ENCODE results near the gene RYR1. TPM values are rescaled to one million over a fixed set of nuclear protein-coding genes. Genes with fewer than 3 reads are reported as not detected.

Gene RYR1
- total and polyA plus RNA-seq, 2 of the 8 experiments (the other 6 are each of a cell fraction or from before 2014, with no cell fraction given): 5.8 to 11.8 TPM

DNA sequence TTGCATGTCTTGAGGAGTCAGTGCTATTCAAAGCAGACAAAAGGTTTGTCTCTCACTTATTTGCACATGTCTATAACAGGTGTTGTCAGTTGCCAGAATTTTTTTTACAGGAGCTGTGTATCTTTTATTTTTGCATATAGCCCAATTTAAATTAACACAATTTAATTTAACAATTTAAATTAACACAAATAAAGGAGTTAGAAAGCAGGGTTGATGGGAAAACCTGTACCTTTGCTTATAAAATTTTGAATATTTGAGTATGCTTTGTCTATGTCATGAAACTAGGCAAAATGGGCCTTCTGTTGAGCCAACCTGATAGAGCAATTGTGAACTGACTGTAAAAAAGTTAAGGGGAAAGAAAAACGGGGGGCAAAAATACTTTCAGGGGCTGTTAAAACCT, 106.3 kb downstream of the RYR1 start:
- Histone ChIP-seq H3K56ac (replicated peaks; ENCODE audit: insufficient read length, low read depth, low read length) (no peak overlapping the region), H4K20me1 (replicated peaks in 1 of 2; ENCODE audit: control insufficient read depth in 1 of 2, insufficient read depth in 2 of 2, low read length in 2 of 2) (peaks cover 0 to 2% of the 10 kb centered on the region in 2 experiments), H3K23me2 (ENCODE audit: low read depth, low read length) (no peaks in the 10 kb centered on the region; the same call in 1 of the 2 replicates), H2BK5ac (ENCODE audit: low read depth, low read length) (no peak overlapping the region), H2BK120ac (replicated peaks; ENCODE audit: low read depth, low read length) (no peak overlapping the region), H3K4me1 (replicated peaks in 1 of 4; ENCODE audit: control insufficient read depth in 3 of 4, insufficient read depth in 4 of 4, low read length in 3 of 4) (no peaks in the 10 kb centered on the region), H4K8ac (ENCODE audit: extremely low read depth, insufficient read depth, low read length) (no peak overlapping the region), H3K4ac (replicated peaks; ENCODE audit: insufficient read length, low read depth, low read length) (no peak overlapping the region), H3K9me3 (ENCODE audit: insufficient read depth in 2 of 2, low read depth in 1 of 2, low read length in 1 of 2) (peaks cover 10 to 11% of the 10 kb centered on the region in 2 experiments), H3K79me2 (ENCODE audit: control insufficient read depth in 1 of 2, insufficient read depth in 2 of 2, low read length in 2 of 2) (no peaks in the 10 kb centered on the region), H2BK20ac (ENCODE audit: low read length) (no peak overlapping the region), H4K91ac (replicated peaks; ENCODE audit: insufficient read length, low read length) (no peak overlapping the region), H4K5ac (ENCODE audit: insufficient read length, low read depth, low read length) (no peak overlapping the region), H3K27ac (ENCODE audit: low read depth, low read length) (no peak overlapping the region), H3K9ac (replicated peaks in 1 of 4; ENCODE audit: extremely low read depth in 1 of 4, low read depth in 3 of 4, low read length in 3 of 4) (no peak overlapping the region), H3K4me2 (ENCODE audit: insufficient read depth in 1 of 2, low read depth in 2 of 2, low read length in 2 of 2) (no peak overlapping the region), H2BK12ac (ENCODE audit: low read depth, low read length) (no peak overlapping the region), H3K79me1 (ENCODE audit: low read depth, low read length) (no peaks in the 10 kb centered on the region), H3K4me3 (ENCODE audit: extremely low read depth in 1 of 4, insufficient read depth in 2 of 4, low read depth in 3 of 4, low read length in 4 of 4) (no peak overlapping the region), H2AK5ac (ENCODE audit: low read depth, low read length) (no peak overlapping the region), H3K27me3 (replicated peaks in 1 of 4; ENCODE audit: control insufficient read depth in 3 of 4, extremely low read depth in 1 of 4, insufficient read depth in 3 of 4, low read length in 3 of 4) (no peaks in the 10 kb centered on the region), H3K23ac (ENCODE audit: insufficient read length) (no peak overlapping the region), H2BK15ac (ENCODE audit: low read length) (no peak overlapping the region), H3K36me3 (ENCODE audit: control insufficient read depth in 2 of 4, insufficient read depth in 4 of 4, low read length in 3 of 4) (peaks cover under 1 to 11% (median 7%) of the 10 kb centered on the region in 4 experiments), H3K18ac (ENCODE audit: extremely low read depth, low read length) (no peak overlapping the region), H2AFZ (ENCODE audit: low read length) (no peak overlapping the region), H3K14ac (ENCODE audit: insufficient read length) (no peak overlapping the region)
- WGBS, 2 experiments (ENCODE audit: extremely low coverage in 1 of 2, insufficient coverage in 1 of 2, insufficient read length in 1 of 2, insufficient replicate concordance in 2 of 2, low coverage in 1 of 2, low lambda C conversion rate in 2 of 2, missing lambda C conversion rate in 1 of 2): 76% methylated on average over 1 of the region's 1 CpG; no CpG with 5 or more reads in 1 of the 2 experiments
- no peak for FAIRE-seq
- no peak for DNase-seq (ENCODE audit: low read depth in 1 of 2, low spot score in 2 of 2)
- CTCF ChIA-PET (ENCODE audit: partially characterized antibody): interaction anchor here (2.6 kb wide), 1 partner anchor 24 kb away, joined by 7 read pairs; no protein-coding TSS in a partner anchor
- POLR2A ChIA-PET (ENCODE audit: partially characterized antibody): no interaction called here
- TF ChIP-seq JUND (IDR thresholded peaks at IDR 0.05; ENCODE audit: low read length) (no peak), CREB1 (IDR thresholded peaks at IDR 0.05) (no peak), BRCA1 (IDR thresholded peaks at IDR 0.05; ENCODE audit: low read depth, low read length) (no peak), CBX5 (IDR thresholded peaks at IDR 0.05; ENCODE audit: low read depth, low read length) (no peak), PHF8 (conservative IDR thresholded peaks at IDR 0.05; ENCODE audit: low read depth, low read length) (no peak), JUN (IDR thresholded peaks at IDR 0.05; ENCODE audit: low read depth, low read length) (no peak), KDM1A (IDR thresholded peaks at IDR 0.05; ENCODE audit: borderline replicate concordance, low read length) (no peak), SIN3A (conservative IDR thresholded peaks at IDR 0.05 in 1 of 2, IDR thresholded peaks at IDR 0.05 in 1 of 2; ENCODE audit: low read depth in 1 of 2, low read length in 2 of 2) (no peak), KDM5A (IDR thresholded peaks at IDR 0.05; ENCODE audit: low read length) (no peak), POLR2AphosphoS5 (IDR thresholded peaks at IDR 0.05; ENCODE audit: low read depth, low read length) (no peak), POLR2A (IDR thresholded peaks at IDR 0.05; ENCODE audit: control extremely low read depth in 1 of 2, low read depth in 2 of 2, low read length in 2 of 2) (no peak), SAP30 (IDR thresholded peaks at IDR 0.05; ENCODE audit: insufficient read depth, insufficient replicate concordance, low read length) (no peak), RFX5 (IDR thresholded peaks at IDR 0.05; ENCODE audit: borderline replicate concordance, low read depth, low read length) (no peak)
- TF ChIP-seq, protein P1, sequence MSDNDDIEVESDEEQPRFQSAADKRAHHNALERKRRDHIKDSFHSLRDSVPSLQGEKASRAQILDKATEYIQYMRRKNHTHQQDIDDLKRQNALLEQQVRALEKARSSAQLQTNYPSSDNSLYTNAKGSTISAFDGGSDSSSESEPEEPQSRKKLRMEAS (IDR thresholded peaks at IDR 0.05): no peak
- TF ChIP-seq, protein P2, sequence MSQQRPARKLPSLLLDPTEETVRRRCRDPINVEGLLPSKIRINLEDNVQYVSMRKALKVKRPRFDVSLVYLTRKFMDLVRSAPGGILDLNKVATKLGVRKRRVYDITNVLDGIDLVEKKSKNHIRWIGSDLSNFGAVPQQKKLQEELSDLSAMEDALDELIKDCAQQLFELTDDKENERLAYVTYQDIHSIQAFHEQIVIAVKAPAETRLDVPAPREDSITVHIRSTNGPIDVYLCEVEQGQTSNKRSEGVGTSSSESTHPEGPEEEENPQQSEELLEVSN (IDR thresholded peaks at IDR 0.05): no peak
